ENCODE data around the gene TBC1D20. TPM values are rescaled to one million over a fixed set of nuclear protein-coding genes. Genes with fewer than 3 reads are reported as not detected.

Gene TBC1D20
- total and polyA plus RNA-seq, 2 donors (not counting 3 experiments of a cell fraction or from before 2014, with no cell fraction given), result 34.3 to 36.1 TPM

GRCh38 chr20:487655-488054 is 25.3 kb upstream of the TBC1D20 start:
- H3K79me2 ChIP-seq (ENCODE audit: control insufficient read depth, insufficient read depth, low read length), result no peaks in the 10 kb centered on the region
- no peaks in the 10 kb centered on the region for H3K27me3 ChIP-seq (ENCODE audit: control insufficient read depth in 2 of 2, insufficient read depth in 2 of 2, low read length in 2 of 2)
- TF ChIP-seq POLR2AphosphoS5 (IDR thresholded peaks at IDR 0.05; ENCODE audit: insufficient read depth, low read depth, low read length) (no peak), CTCF (IDR thresholded peaks at IDR 0.05; ENCODE audit: extremely low read depth in 1 of 2, insufficient read depth in 1 of 2, low read depth in 1 of 2, low read length in 2 of 2) (no peak), JUN (IDR thresholded peaks at IDR 0.05; ENCODE audit: borderline replicate concordance, insufficient read depth, insufficient read length, low read depth) (no peak), MAX (IDR thresholded peaks at IDR 0.05; ENCODE audit: insufficient read depth, insufficient read length) (no peak), GATA2 (IDR thresholded peaks at IDR 0.05; ENCODE audit: insufficient read depth, insufficient read length, low read depth, low read length) (no peak), FOS (IDR thresholded peaks at IDR 0.05; ENCODE audit: borderline replicate concordance, insufficient read depth, low read length) (no peak), EZH2 (IDR thresholded peaks at IDR 0.05; ENCODE audit: borderline replicate concordance, low read depth, low read length, severe bottlenecking) (no peak), POLR2A (IDR thresholded peaks at IDR 0.05; ENCODE audit: low read depth, low read length) (no peak), MYC (IDR thresholded peaks at IDR 0.05; ENCODE audit: low read depth, low read length) (no peak)
- no peak overlapping the region for H3K27ac ChIP-seq (ENCODE audit: insufficient read depth, low read depth, low read length)
- H3K9me3 ChIP-seq (replicated peaks; ENCODE audit: control insufficient read depth, insufficient read depth, low read length), result no peaks in the 10 kb centered on the region
- H3K4me2 ChIP-seq (ENCODE audit: insufficient read depth, low read length), result no peak overlapping the region
- ChIA-PET POLR2A (no interaction called here), CTCF (no interaction called here)
- FAIRE-seq, result no peak
- H3K4me1 ChIP-seq (ENCODE audit: control insufficient read depth, extremely low read depth, insufficient read depth, low read length), result no peaks in the 10 kb centered on the region
- no peaks in the 10 kb centered on the region for H3K9me1 ChIP-seq (replicated peaks; ENCODE audit: control insufficient read depth, extremely low read depth, insufficient read depth, low read length)
- dilution Hi-C loops (cut with MboI; ENCODE audit: extremely low pct_ligation_motif_present, low sequenced_read_pairs), result no loop called here
- peaks cover 23 to 27% of the 10 kb centered on the region in 2 experiments for H3K36me3 ChIP-seq (ENCODE audit: control insufficient read depth in 2 of 2, extremely low read depth in 1 of 2, insufficient read depth in 2 of 2, low read length in 2 of 2)
- intact Hi-C loops (cut with micrococcal nuclease), result no loop called here
- no peak overlapping the region for H2AFZ ChIP-seq (ENCODE audit: low read depth, low read length)
- BruUV-seq (replicated peaks), result no TSS peak
- DNase-seq (ENCODE audit: low read depth, low spot score), result no peak
- no peak overlapping the region for H3K4me3 ChIP-seq (replicated peaks in 1 of 3; ENCODE audit: insufficient read depth in 1 of 3, low read depth in 1 of 3, low read length in 3 of 3)
- H4K20me1 ChIP-seq (replicated peaks; ENCODE audit: control insufficient read depth, extremely low read depth, insufficient read depth, low read length), result no peaks in the 10 kb centered on the region
- no peak overlapping the region for H3K9ac ChIP-seq (replicated peaks; ENCODE audit: extremely low read depth, insufficient read depth, low read length)
